MM.1S (cell line): ENCODE measurements around the gene PXMP4.

Source experiments
- DNase-seq: peaks from one replicate; pipeline ENCODE4 v3.0.0-alpha.2; 2015
- H2AFZ ChIP-seq: fragments of 300-600 bp; sonication (generic); 2 replicates; pipeline ENCODE4 v1.6.0; 2016; ENCODE audit warnings: antibody characterized with exemption, low read length
- H3F3A ChIP-seq: fragments of 300-600 bp; sonication (generic); 2 replicates; pipeline ENCODE4 v1.6.1; 2016; ENCODE audit warnings: mild to moderate bottlenecking, antibody characterized with exemption, low read length, moderate library complexity, mixed read lengths; ENCODE audit not compliant: insufficient read depth
- H3K27ac ChIP-seq: fragments of 300-600 bp; sonication (generic); 2 replicates; pipeline ENCODE4 v1.5.1; 2016; ENCODE audit warnings: mild to moderate bottlenecking, low read length
- H3K27me3 ChIP-seq: fragments of 300-600 bp; sonication (generic); replicated peaks from 2 replicates; pipeline ENCODE4 v1.6.0; 2016; ENCODE audit warnings: low read length; ENCODE audit not compliant: insufficient read depth
- H3K36me3 ChIP-seq: fragments of 300-600 bp; sonication (generic); replicated peaks from 2 replicates; pipeline ENCODE4 v1.6.1; 2016; ENCODE audit warnings: mild to moderate bottlenecking, low read length, mixed read lengths; ENCODE audit not compliant: insufficient read depth
- H3K4me1 ChIP-seq: fragments of 300-600 bp; sonication (generic); 2 replicates; pipeline ENCODE4 v1.6.1; 2016; ENCODE audit warnings: low read length, mixed read lengths
- H3K4me2 ChIP-seq: fragments of 300-600 bp; sonication (generic); 2 replicates; pipeline ENCODE4 v1.6.0; 2016; ENCODE audit warnings: low read depth, low read length
- H3K4me3 ChIP-seq: fragments of 300-600 bp; sonication (generic); 2 replicates; pipeline ENCODE4 v1.5.1; 2016; ENCODE audit warnings: low read length, mixed read lengths
- H3K79me2 ChIP-seq: fragments of 300-600 bp; sonication (generic); 2 replicates; pipeline ENCODE4 v1.6.1; 2016; ENCODE audit warnings: mixed run types, low read length, mixed read lengths
- H3K9ac ChIP-seq: fragments of 300-600 bp; sonication (generic); 2 replicates; pipeline ENCODE4 v1.6.1; 2016; ENCODE audit warnings: low read length, mixed read lengths
- H3K9me2 ChIP-seq: fragments of 300-600 bp; sonication (generic); replicated peaks from 2 replicates; pipeline ENCODE4 v1.6.1; 2016; ENCODE audit warnings: mild to moderate bottlenecking, low read length, mixed read lengths; ENCODE audit not compliant: insufficient read depth
- H3K9me3 ChIP-seq: fragments of 300-600 bp; sonication (generic); replicated peaks from 2 replicates; pipeline ENCODE4 v1.6.1; 2016; ENCODE audit warnings: mild to moderate bottlenecking, low read length, mixed read lengths; ENCODE audit not compliant: insufficient read depth
- H4K20me1 ChIP-seq: fragments of 300-600 bp; sonication (generic); 2 replicates; pipeline ENCODE4 v1.6.1; 2016; ENCODE audit warnings: mild to moderate bottlenecking, low read length, moderate library complexity, mixed read lengths; ENCODE audit not compliant: insufficient read depth
- CTCF ChIP-seq: fragments of 300-600 bp; sonication (generic); IDR thresholded peaks from 2 replicates; pipeline ENCODE4 v1.5.1; 2016; ENCODE audit warnings: antibody characterized with exemption, low read length, mixed read lengths
- EZH2 ChIP-seq: fragments of 300-600 bp; sonication (generic); optimal IDR thresholded peaks from 2 replicates; pipeline ENCODE3; 2017; ENCODE audit warnings: low read depth, mild to moderate bottlenecking, antibody characterized with exemption, low read length, mixed read lengths
- EZH2phosphoT487 ChIP-seq: fragments of 300-600 bp; sonication (generic); IDR thresholded peaks from 2 replicates; pipeline ENCODE4 v1.6.1; 2018; ENCODE audit warnings: antibody characterized with exemption, low read length

The PXMP4 gene

GRCh38 chr20:33669873-33670640 lies 50.1 kb downstream of the PXMP4 start:
- TF ChIP-seq EZH2phosphoT487 (no peak), EZH2 (no peak), CTCF (no peak)
- H3K4me2 ChIP-seq: no peak overlapping the region
- no peak for DNase-seq
- peaks cover 30% of the 10 kb centered on the region for H3K79me2 ChIP-seq
- H3K36me3 ChIP-seq: no peaks in the 10 kb centered on the region
- H3K27me3 ChIP-seq: no peaks in the 10 kb centered on the region
- H3K9me3 ChIP-seq: no peaks in the 10 kb centered on the region
- peaks cover 23% of the 10 kb centered on the region for H3F3A ChIP-seq
- H4K20me1 ChIP-seq: no peaks in the 10 kb centered on the region
- no peak overlapping the region for H3K9ac ChIP-seq
- no peak overlapping the region for H3K4me3 ChIP-seq
- no peaks in the 10 kb centered on the region for H3K9me2 ChIP-seq
- no peak overlapping the region for H3K27ac ChIP-seq
- H3K4me1 ChIP-seq: peaks cover 24% of the 10 kb centered on the region
- H2AFZ ChIP-seq: no peak overlapping the region

GRCh38 chr20:33669224-33669623 lies 50.9 kb downstream of the PXMP4 start:
- Histone ChIP-seq H2AFZ (no peak overlapping the region), H4K20me1 (no peaks in the 10 kb centered on the region), H3K4me1 (peaks cover 22% of the 10 kb centered on the region), H3K27ac (no peak overlapping the region), H3K4me3 (no peak overlapping the region), H3K4me2 (no peak overlapping the region), H3K9me2 (no peaks in the 10 kb centered on the region), H3K9ac (no peak overlapping the region), H3K79me2 (peaks cover 30% of the 10 kb centered on the region), H3K36me3 (no peaks in the 10 kb centered on the region), H3K9me3 (no peaks in the 10 kb centered on the region), H3F3A (peaks cover 26% of the 10 kb centered on the region), H3K27me3 (no peaks in the 10 kb centered on the region)
- no peak for TF ChIP-seq CTCF
- TF ChIP-seq EZH2: no peak
- TF ChIP-seq EZH2phosphoT487: no peak
- DNase-seq: no peak

- H3K27ac ChIP-seq: no peak overlapping the region
- H3K9ac ChIP-seq: no peak overlapping the region; the same call in 1 of the 2 replicates
- H3K4me1 ChIP-seq: peaks cover 27% of the 10 kb centered on the region
- H3K4me2 ChIP-seq: peak overlapping the region; percentile 98
- H3F3A ChIP-seq: peaks cover 26% of the 10 kb centered on the region
- H4K20me1 ChIP-seq: no peaks in the 10 kb centered on the region
- H3K9me3 ChIP-seq: no peaks in the 10 kb centered on the region
- H2AFZ ChIP-seq: no peak overlapping the region
- no peak overlapping the region; the same call in 1 of the 2 replicates for H3K4me3 ChIP-seq
- TF ChIP-seq EZH2phosphoT487 (no peak), CTCF (no peak), EZH2 (no peak)
- no peaks in the 10 kb centered on the region for H3K27me3 ChIP-seq
- no peaks in the 10 kb centered on the region for H3K9me2 ChIP-seq
- peaks cover 26% of the 10 kb centered on the region for H3K79me2 ChIP-seq
- H3K36me3 ChIP-seq: no peaks in the 10 kb centered on the region
- DNase-seq: no peak
Measured at GRCh38 chr20:33668466-33669155, 51.5 kb downstream of the PXMP4 start.
